Motor neuron (in vitro differentiated cells): ENCODE measurements around the gene ANKRD22. TPM values are rescaled to one million over a fixed set of nuclear protein-coding genes. Genes with fewer than 3 reads are reported as not detected.
"Not testable (repeated sequence)": the region's sequence is repeated elsewhere in the genome, so short reads cannot be mapped to it uniquely, and the experiment has no call there.

Experiments
- ATAC-seq, 8 experiments: fragments of 200-7000 bp; cut with Tn5 transposase; replicated peaks in 6 of 8; 2 replicates each; pipeline ENCODE4 v1.8.0; 2021; ENCODE audit warnings: mild to moderate bottlenecking in 8 of 8, moderate library complexity in 8 of 8
- H3K27ac ChIP-seq, 2 donors: fragments of 250-450 bp; sonication (Bioruptor Pico); 2 replicates each; pipeline ENCODE4 v1.9.0; 2021; ENCODE audit warnings: antibody characterized with exemption in 2 of 2, mild to moderate bottlenecking in 2 of 2, moderate library complexity in 1 of 2
- H3K4me1 ChIP-seq, 2 donors: fragments of 250-450 bp; sonication (Bioruptor Pico); replicated peaks in 1 of 2; 2 replicates each; pipeline ENCODE4 v1.6.1; 2021; ENCODE audit warnings: antibody characterized with exemption in 2 of 2, mild to moderate bottlenecking in 2 of 2, moderate library complexity in 1 of 2
- H3K4me3 ChIP-seq, 5 donors: fragments of 250-450 bp; sonication (Bioruptor Pico); 2 replicates each; pipeline ENCODE4 v1.9.0; 2021; ENCODE audit warnings: antibody characterized with exemption in 5 of 5, mild to moderate bottlenecking in 5 of 5, moderate library complexity in 4 of 5
- WGBS, 10 experiments: fragments of 450-650 bp; shearing (Covaris generic); methylation state at CpG; one replicate each; pipeline ENCODE4 v1.0.0; 2022; 5-methylcytosine and 5-hydroxymethylcytosine counted together
- in situ Hi-C, 9 experiments: fragments of 400-800 bp; cut with MboI; loops; one replicate each; pipeline ENCODE4 v1.15.0; 2021; ENCODE audit warnings: low sequenced_read_pairs in 9 of 9, low pct_unique_long_range_greater_than_20kb in 2 of 9; ENCODE audit not compliant: unreplicated experiment in 9 of 9
- total RNA-seq, 8 experiments: library from RNA; unstranded; fragments of 300-600 nt; gene quantifications; 2 replicates each; pipeline versions ENCODE4 v1.2.3 to v1.2.4, GENCODE V29; 2022

Gene ANKRD22
- total RNA-seq, 8 experiments from 2014 or later = 0.28 to 15.9 TPM; not detected in 6

- ATAC-seq = no peak
- no peak overlapping the region for H3K4me3 ChIP-seq
- WGBS, 10 experiments = 80 to 95% (median 90%) methylated on average over 1 to 3 of the region's 3 CpGs; no CpG with 5 or more reads in 2 of the 10 experiments
- H3K4me1 ChIP-seq = no peaks in the 10 kb centered on the region
- no peak overlapping the region for H3K27ac ChIP-seq
- in situ Hi-C loops = loop anchor here in 6 of 9 experiments (10.0 to 25.0 kb wide), 4 partner anchors 85 to 397 kb away; partner anchors contain the start of gene CH25H (in 3 of the 6)
Observed at GRCh38 chr10:88840104-88840503, 11.5 kb downstream of the ANKRD22 start.

- in situ Hi-C loops = loop anchor here in 7 of 9 experiments (10.0 to 25.0 kb wide), 5 partner anchors 86 to 398 kb away; partner anchors contain the start of gene CH25H (in 3 of the 7)
- ATAC-seq = no peak
- Histone ChIP-seq H3K4me3 (no peak overlapping the region), H3K27ac (no peak overlapping the region), H3K4me1 (no peaks in the 10 kb centered on the region)
- WGBS, 10 experiments = 67 to 100% (median 89%) methylated on average over 1 to 5 of the region's 5 CpGs; no CpG with 5 or more reads in 1 of the 10 experiments
Observed at GRCh38 chr10:88838766-88839350, 12.8 kb downstream of the ANKRD22 start.

- H3K27ac ChIP-seq, H3K4me3 ChIP-seq, H3K4me1 ChIP-seq: not testable (repeated sequence)
- peak in 2 of 8 experiments; percentile 48 to 67 for ATAC-seq
- in situ Hi-C loops = loop anchor here in 7 of 9 experiments (10.0 to 25.0 kb wide), 5 partner anchors 87 to 400 kb away; partner anchors contain the start of gene CH25H (in 3 of the 7)
Observed at GRCh38 chr10:88837632-88838031, 14.0 kb downstream of the ANKRD22 start.

GRCh38 chr10:88835910-88836221, 15.8 kb downstream of the ANKRD22 start:
- Histone ChIP-seq H3K4me1 (peaks cover 0 to 2% of the 10 kb centered on the region in 2 donors), H3K27ac (no peak overlapping the region), H3K4me3 (no peak overlapping the region)
- peak in 5 of 8 experiments; percentile 8 to 34 (median 20) for ATAC-seq
- in situ Hi-C loops = loop anchor here in 7 of 9 experiments (10.0 to 25.0 kb wide), 5 partner anchors 89 to 401 kb away; partner anchors contain the start of gene CH25H (in 3 of the 7)
- WGBS, 10 experiments = 0 to 20% (median 0%) methylated on average over 1 to 2 of the region's 2 CpGs; no CpG with 5 or more reads in 2 of the 10 experiments

DNA sequence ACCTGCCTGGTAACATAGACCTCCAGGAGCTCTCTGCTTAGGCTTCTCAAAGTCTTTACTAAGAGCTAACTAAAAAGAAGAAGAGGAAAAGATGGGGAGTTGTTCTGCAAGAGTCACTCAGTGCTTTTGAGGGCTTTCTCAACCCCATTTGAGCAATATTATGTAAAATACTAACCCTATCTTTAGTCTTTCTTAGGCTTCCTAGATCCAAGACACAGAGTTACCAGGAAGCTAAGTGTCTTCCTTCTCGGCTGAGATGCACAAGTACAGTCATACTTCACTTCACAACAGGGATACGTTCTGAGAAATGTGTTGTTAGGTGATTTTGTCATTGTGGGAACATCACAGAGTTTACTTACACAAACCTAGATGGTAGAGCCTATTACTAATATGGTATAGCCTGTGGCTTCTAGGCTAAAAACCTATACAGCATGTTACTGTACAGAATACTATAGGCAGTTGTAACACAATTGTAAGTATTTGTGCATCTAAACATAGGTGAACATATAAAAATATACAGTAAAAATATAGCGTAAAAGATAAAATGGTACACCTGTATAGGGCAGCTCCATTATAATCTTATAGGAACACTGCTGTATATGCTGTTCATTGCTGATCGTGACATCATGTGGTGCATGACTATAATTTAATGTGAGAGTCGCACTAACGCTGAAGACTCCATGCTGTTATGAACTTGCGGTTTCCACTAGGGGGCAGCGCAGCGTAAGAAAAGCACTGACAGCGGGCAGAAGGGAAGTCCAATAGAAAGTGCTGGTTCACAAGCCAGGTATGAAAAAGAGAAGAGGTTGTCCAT, 16.3 kb downstream of the ANKRD22 start:
- Histone ChIP-seq H3K4me1 (peaks cover 0 to 2% of the 10 kb centered on the region in 2 donors), H3K4me3 (no peak overlapping the region), H3K27ac (no peak overlapping the region)
- ATAC-seq = peak; percentile 92 to 100 (median 98)
- in situ Hi-C loops = loop anchor here in 7 of 9 experiments (10.0 to 25.0 kb wide), 5 partner anchors 89 to 402 kb away; partner anchors contain the start of gene CH25H (in 3 of the 7)
- 0 to 47% (median 11%) methylated on average over 3 to 9 of the region's 10 CpGs; no CpG with 5 or more reads in 2 of the 10 experiments for WGBS, 10 experiments

DNA sequence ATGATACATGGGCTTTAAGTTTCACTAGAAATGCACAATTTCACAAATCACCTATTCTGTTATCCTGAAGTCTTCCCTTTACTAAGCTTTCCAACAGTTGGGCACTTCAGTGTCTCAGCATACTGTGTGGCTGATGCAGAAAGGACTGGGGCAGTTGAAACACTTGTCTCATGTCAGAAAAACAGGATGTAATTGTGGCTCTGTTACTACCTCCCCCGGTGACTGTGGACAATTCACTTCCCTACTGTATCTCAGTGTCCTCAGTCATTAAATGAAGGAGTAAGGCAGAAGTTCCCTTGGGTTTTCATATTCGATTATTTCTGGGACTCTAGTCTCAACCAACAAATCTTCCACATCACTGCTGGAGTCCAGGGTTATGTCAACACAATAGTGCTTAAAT, 17.9 kb downstream of the ANKRD22 start:
- Histone ChIP-seq H3K27ac (no peak overlapping the region), H3K4me1 (peaks cover 0 to 2% of the 10 kb centered on the region in 2 donors), H3K4me3 (no peak overlapping the region)
- WGBS, 10 experiments = 33 to 100% (median 72%) methylated on average over 1 to 2 of the region's 2 CpGs; no CpG with 5 or more reads in 3 of the 10 experiments
- ATAC-seq = no peak
- in situ Hi-C loops = loop anchor here in 7 of 9 experiments (10.0 to 25.0 kb wide), 5 partner anchors 91 to 404 kb away; partner anchors contain the start of gene CH25H (in 3 of the 7)

- Histone ChIP-seq H3K27ac (no peak overlapping the region), H3K4me3 (no peak overlapping the region), H3K4me1 (peaks cover 0 to 2% of the 10 kb centered on the region in 2 donors)
- 81 to 100% (median 91%) methylated on average over 1 to 2 of the region's 2 CpGs; no CpG with 5 or more reads in 2 of the 10 experiments for WGBS, 10 experiments
- in situ Hi-C loops = loop anchor here in 7 of 9 experiments (10.0 to 25.0 kb wide), 5 partner anchors 92 to 404 kb away; partner anchors contain the start of gene CH25H (in 3 of the 7)
- ATAC-seq = peak in 1 of 8 experiments; percentile 33
Observed at GRCh38 chr10:88833156-88833555, 18.5 kb downstream of the ANKRD22 start.

DNA sequence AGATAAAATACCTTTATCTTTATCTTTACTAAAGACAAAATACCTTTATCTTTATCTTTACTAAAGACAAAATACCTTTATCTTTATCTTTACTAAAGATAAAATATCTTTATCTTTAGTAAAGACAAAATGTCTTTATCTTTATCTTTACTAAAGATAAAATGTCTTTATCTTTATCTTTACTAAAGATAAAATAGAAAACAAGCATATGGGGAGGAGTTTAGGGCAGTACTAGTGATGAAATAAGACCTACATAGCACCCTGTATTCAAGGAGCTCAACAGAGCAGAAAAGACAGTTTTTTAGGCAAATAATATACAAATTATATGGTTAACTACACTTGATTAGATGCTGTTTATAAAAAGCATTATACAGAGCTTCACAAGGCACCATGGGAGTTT, 19.3 kb downstream of the ANKRD22 start:
- no peak overlapping the region for H3K4me3 ChIP-seq
- in situ Hi-C loops = loop anchor here in 7 of 9 experiments (10.0 to 25.0 kb wide), 5 partner anchors 92 to 405 kb away; partner anchors contain the start of gene CH25H (in 3 of the 7)
- no peak for ATAC-seq
- no peak overlapping the region for H3K27ac ChIP-seq
- H3K4me1 ChIP-seq = peaks cover 0 to 2% of the 10 kb centered on the region in 2 donors

GRCh38 chr10:88831709-88832108, 19.9 kb downstream of the ANKRD22 start:
- Histone ChIP-seq H3K4me1 (peaks cover 0 to 2% of the 10 kb centered on the region in 2 donors), H3K27ac (no peak overlapping the region), H3K4me3 (no peak overlapping the region)
- ATAC-seq = no peak
- in situ Hi-C loops = loop anchor here in 7 of 9 experiments (10.0 to 25.0 kb wide), 5 partner anchors 93 to 406 kb away; partner anchors contain the start of gene CH25H (in 3 of the 7)
- WGBS, 10 experiments = 52 to 84% (median 73%) methylated on average over 4 to 8 of the region's 8 CpGs; no CpG with 5 or more reads in 1 of the 10 experiments

GRCh38 chr10:88830643-88831268, 20.9 kb downstream of the ANKRD22 start:
- WGBS, 10 experiments = 70 to 93% (median 86%) methylated on average over 2 to 9 of the region's 9 CpGs; no CpG with 5 or more reads in 1 of the 10 experiments
- in situ Hi-C loops = loop anchor here in 7 of 9 experiments (10.0 to 25.0 kb wide), 5 partner anchors 94 to 407 kb away; partner anchors contain the start of gene CH25H (in 3 of the 7)
- no peak for ATAC-seq

GRCh38 chr10:88828310-88828709, 23.3 kb downstream of the ANKRD22 start:
- in situ Hi-C loops = loop anchor here in 5 of 9 experiments (25.0 kb wide), 3 partner anchors 109 to 409 kb away; partner anchors contain the start of gene CH25H (in 3 of the 5)
- no peak overlapping the region for H3K27ac ChIP-seq
- no peak for ATAC-seq
- H3K4me1 ChIP-seq = peaks cover 0 to 2% of the 10 kb centered on the region in 2 donors
- 21 to 100% (median 63%) methylated on average over 1 of the region's 1 CpG; no CpG with 5 or more reads in 3 of the 10 experiments for WGBS, 10 experiments
- H3K4me3 ChIP-seq = no peak overlapping the region

More at GRCh38 chr10:88830643-88831268, 20.9 kb downstream of the ANKRD22 start:
- H3K27ac ChIP-seq = no peak overlapping the region
- no peak overlapping the region for H3K4me3 ChIP-seq
- H3K4me1 ChIP-seq = peaks cover 0 to 2% of the 10 kb centered on the region in 2 donors

GRCh38 chr10:88827671-88828070, 24.0 kb downstream of the ANKRD22 start:
- in situ Hi-C loops = loop anchor here in 5 of 9 experiments (25.0 kb wide), 3 partner anchors 110 to 410 kb away; partner anchors contain the start of gene CH25H (in 3 of the 5)
- Histone ChIP-seq H3K4me3 (no peak overlapping the region), H3K4me1 (peaks cover 0 to under 1% of the 10 kb centered on the region in 2 donors), H3K27ac (no peak overlapping the region)
- 60 to 100% (median 95%) methylated on average over 1 to 2 of the region's 2 CpGs for WGBS, 10 experiments
- ATAC-seq = peak in 2 of 8 experiments; percentile 23 to 52
